Activated CD8-positive, alpha-beta memory T cell treated with anti-CD3 and anti-CD28 coated beads for 1 hour (primary cell): ENCODE results near the gene ZDBF2.
"Not testable (repeated sequence)": the region's sequence is repeated elsewhere in the genome, so short reads cannot be mapped to it uniquely, and the experiment has no call there.

Experiments used
- DNase-seq, 2 donors: peaks; one replicate each; pipeline ENCODE4 v3.0.0-alpha.2; 2020; ENCODE audit warnings: low read depth in 1 of 2; ENCODE audit errors: extremely low read depth in 1 of 2

The ZDBF2 gene

GRCh38 chr2:206274434-206275311 lies at the start of gene ZDBF2:
Gene ZDBF2, plus strand, starts transcription at chr2:206274663. Its CDS starts 7,187 bp downstream, at chr2:206281850.
- peak; percentile 11 to 23 for DNase-seq

- no peak for DNase-seq
Measured at GRCh38 chr2:206225435-206226232, 48.8 kb upstream of the ZDBF2 start.

GRCh38 chr2:206228636-206229035 lies 45.8 kb upstream of the ZDBF2 start:
- DNase-seq: not testable (repeated sequence)

- no peak for DNase-seq
Measured at GRCh38 chr2:206229642-206230041, 44.8 kb upstream of the ZDBF2 start.

DNA sequence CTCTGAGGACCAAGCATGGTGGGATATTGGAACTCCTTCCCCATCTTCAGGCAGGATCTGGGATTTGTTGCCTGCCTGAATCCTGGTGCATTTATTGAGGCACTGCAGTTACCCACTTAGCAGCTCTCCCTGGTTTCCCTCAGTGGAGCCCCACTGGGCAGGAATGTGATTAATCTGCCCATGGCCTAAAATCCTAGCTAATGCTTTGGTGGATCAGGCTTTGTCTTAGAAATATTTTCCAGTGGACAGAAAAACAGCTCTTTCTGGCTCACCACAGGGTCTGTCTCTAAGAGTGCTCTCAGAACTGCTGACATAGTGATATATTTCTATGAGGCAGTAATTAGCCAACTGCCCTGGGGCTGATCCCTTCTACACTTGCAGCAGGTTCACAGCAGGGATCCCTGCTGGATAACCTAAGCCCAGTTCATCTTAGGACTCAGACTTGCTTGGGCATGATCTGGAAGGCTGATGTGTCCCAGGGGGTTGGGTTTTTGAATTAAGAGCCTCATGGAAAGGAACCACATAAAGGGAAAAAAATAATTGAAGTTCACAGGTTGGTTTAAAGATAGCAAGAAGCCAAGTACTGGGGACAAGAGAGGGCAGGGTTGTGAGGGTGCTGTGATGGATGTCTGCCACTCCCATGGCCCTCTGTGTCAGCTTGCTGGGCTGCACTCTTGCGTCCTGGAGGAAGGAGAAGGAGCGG lies 44.3 kb upstream of the ZDBF2 start:
- DNase-seq: no peak

GRCh38 chr2:206231669-206232286 lies 42.7 kb upstream of the ZDBF2 start:
- DNase-seq: no peak

DNA sequence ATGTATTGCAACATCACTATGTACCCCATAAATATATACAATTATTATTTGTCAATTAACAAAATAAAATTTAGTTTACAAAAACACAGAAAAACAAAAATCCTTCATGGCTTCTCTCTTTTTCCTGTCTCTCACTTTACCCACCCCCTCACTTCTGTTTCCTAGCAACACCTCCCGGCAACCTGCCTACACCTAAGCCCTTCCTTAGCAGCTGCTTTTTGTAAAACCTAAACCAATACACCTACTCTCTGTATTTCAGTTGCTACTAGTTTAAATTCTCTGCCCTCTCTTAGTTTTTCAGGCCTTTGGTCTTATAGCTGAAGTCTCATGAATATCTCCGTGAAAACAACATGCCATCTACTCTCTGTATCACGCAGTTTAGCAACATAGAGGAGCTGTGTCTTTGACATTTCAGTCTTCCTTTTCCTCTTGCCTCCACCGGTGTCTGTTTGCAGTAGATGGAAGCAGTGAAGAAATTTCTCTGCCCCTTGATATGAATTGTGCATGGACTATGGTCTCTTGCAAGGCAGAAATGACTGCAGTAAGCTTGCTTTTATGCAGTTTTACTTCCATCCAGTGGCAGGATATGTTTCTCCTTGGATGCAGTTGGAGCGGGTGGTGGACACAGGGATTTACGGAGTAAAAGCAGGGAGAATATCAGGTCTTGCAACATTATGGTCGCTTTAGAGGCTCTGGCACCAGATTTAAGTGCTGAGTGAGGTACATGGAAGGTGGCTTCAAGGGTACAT lies 42.0 kb upstream of the ZDBF2 start:
- DNase-seq: no peak

DNA sequence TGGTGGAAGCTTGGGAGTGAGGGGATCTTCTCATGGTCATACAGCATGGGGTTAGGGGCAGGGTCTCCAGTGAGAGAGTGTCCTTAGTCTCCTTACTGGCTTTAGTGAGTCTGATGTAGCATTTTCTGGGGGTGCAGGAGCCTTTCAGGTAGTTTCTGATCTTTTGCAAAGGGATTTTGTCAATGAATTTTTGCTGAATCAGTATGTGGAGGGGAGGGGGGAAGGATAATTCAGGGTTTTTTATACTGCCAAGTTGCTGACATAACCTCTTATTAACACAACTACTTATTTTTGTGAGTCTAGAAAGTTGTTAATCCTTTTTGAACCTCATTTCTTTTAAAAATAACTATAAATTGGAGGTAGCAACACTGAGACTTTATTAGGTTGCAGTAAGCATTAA lies 35.3 kb upstream of the ZDBF2 start:
- DNase-seq: no peak

- no peak for DNase-seq
Measured at GRCh38 chr2:206240327-206240726, 34.1 kb upstream of the ZDBF2 start.

DNA sequence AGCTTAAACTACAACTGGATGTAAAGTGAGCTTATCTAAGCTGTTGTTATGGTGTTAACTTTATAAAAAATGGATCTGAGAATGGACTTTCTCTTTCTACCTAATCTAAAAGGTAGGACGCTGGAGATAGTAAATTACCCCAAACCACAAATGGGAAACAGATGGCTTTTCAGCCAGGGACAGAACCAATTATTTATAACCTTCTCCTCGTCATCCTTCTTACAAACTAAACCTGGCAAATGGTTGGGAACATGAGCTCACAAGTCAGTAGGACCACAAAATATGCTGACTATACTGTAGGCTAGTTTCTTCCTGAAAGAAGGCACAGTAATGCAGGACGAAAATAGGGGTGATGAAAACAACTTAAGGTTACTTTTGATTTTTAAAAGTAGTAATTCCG lies 32.7 kb upstream of the ZDBF2 start:
- DNase-seq: no peak

- no peak for DNase-seq
Measured at GRCh38 chr2:206245265-206245672, 29.2 kb upstream of the ZDBF2 start.

- no peak for DNase-seq
Measured at GRCh38 chr2:206250041-206250897, 24.2 kb upstream of the ZDBF2 start.

DNA sequence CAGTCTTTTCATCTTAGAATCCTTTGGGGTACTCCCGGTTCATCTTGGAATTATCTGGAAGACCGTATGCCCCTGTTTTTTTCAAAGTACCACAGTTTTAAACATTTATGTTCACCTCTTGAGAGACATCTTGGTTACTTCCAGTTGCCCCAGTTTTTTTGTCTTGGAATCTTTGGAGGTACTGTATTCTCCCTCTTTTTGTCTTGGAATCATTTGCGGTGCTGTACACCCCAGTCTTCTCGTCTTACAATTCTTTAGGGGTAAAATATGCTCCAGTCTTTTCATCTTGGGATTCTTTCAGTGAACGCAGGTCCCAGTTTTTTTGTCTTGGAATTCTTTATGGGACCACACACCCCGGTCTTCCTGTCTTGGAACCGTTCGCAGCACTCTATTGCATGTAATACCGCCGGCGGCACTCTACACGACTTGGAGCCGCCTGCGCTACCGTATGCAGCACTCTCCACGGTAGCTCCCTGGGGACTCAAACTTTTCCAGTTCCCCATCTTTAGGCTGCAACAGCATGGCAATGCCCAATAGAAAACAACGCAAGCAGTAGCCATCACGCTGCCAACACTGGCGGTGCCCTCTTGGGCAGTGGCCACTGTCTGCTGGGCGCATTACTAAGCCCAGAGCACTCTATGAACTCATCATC lies 21.2 kb upstream of the ZDBF2 start:
- DNase-seq: no peak

DNA sequence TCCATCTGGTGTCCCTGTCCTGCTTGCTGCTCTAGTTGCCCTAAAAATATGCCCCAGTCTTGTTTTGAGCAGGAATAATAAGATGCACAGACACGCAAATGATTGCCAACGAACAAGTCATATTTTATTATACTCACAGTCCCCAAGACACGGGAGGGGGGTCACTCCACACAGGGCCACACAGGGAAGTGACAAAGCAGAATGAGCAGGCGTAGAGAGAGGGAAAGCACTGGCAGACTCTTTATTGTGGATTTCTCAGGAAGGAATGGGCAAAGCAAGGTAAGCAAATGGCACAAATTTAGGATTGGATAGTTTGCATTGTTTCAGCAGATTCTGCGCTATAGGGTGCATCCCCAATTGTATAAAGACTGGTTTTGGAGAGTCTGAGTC lies 20.7 kb upstream of the ZDBF2 start:
- DNase-seq: no peak

GRCh38 chr2:206255003-206255402 lies 19.5 kb upstream of the ZDBF2 start:
- no peak for DNase-seq

DNA sequence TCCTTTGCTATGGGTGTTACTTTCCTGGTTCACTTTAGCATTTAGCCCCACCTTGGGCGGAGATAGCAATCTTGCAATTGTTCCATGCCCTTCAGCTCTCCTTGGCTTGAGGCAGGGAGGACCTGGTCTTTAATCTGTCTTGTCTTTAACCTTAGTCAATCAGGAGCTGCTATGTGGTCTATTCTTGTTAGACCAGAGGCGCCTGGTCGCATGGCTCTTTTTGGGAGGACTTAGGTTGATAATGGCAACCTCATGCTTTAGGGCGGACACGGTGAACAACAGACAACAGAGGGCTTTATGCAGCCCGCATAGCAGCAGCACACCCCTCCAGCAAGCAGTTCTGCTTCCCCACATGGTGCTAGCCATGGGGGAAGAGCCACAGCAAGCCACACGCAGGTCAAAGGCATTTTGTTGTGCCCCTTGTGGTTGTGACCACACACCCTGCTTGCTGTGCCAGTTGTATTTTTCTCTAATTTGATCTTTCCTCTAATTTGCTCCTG lies 17.7 kb upstream of the ZDBF2 start:
- DNase-seq: no peak

- DNase-seq: no peak
Measured at GRCh38 chr2:206257350-206257749, 17.1 kb upstream of the ZDBF2 start.

DNA sequence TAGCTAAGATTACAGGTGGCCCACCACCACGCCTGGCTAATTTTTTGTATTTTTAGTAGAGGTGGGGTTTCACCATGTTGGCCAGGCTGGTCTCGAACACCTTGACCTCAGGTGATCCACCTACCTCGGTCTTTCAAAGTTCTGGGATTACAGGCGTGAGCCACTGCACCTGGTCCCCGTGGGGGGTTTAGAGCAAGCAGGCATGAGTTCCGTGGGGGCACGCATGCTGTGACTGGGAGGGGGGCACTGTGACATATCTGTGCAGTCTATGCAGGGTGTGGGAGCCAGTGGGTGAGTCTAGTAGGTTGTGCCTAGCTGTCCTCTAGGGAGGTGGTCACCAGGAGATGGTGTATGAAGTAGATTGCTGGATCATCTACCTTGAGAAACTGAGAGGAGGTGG lies 16.6 kb upstream of the ZDBF2 start:
- DNase-seq: no peak

DNA sequence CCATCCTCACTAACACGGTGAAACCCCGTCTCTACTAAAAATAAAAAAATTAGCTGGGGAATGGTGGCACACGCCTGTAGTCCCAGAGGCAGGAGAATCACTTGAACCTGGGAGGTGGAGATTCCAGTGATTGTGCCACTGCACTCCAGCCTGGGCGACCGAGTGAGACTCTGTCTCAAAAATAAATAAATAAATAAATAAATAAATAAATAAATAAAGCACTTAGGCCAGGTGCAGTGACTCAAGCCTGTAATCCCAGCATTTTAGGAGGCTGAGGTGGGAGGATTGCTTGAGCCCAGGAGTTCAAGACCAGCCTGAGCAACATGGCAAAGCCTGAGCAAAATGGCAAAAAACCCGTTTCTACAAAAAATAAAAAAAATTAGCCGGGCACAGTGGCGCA lies 15.8 kb upstream of the ZDBF2 start:
- not testable (repeated sequence) for DNase-seq
